ENCODE data around the gene CROCC. TPM values are rescaled to one million over a fixed set of nuclear protein-coding genes. Genes with fewer than 3 reads are reported as not detected.

Gene CROCC
- total and polyA plus RNA-seq, 9 of the 15 experiments (the other 6 are each of a cell fraction or from before 2014, with no cell fraction given) = 0.17 to 15.4 (median 7.6) TPM

- TF ChIP-seq CBFA2T3 (IDR thresholded peaks at IDR 0.05) (no peak), SREBF1 (IDR thresholded peaks at IDR 0.05; ENCODE audit: borderline replicate concordance, low read depth, low read length) (no peak), ZC3H11A (IDR thresholded peaks at IDR 0.05; ENCODE audit: low read depth, low read length) (no peak), ZNF431 (CRISPR knock-in tag; IDR thresholded peaks at IDR 0.05) (no peak), ZNF282 (CRISPR knock-in tag; IDR thresholded peaks at IDR 0.05) (no peak), ZBTB11 (CRISPR knock-in tag; IDR thresholded peaks at IDR 0.05) (no peak), ZBTB43 (CRISPR knock-in tag; IDR thresholded peaks at IDR 0.05) (no peak), PHF21A (IDR thresholded peaks at IDR 0.05; ENCODE audit: borderline replicate concordance, low read depth) (no peak), ZNF764 (CRISPR knock-in tag; IDR thresholded peaks at IDR 0.05; ENCODE audit: low read depth) (no peak), CBX5 (IDR thresholded peaks at IDR 0.05; ENCODE audit: borderline replicate concordance, low read depth) (0 out of 2 replicates have a peak, but pooled peaks have one; percentile 11), MAFF (IDR thresholded peaks at IDR 0.05; ENCODE audit: low read length) (no peak), SAFB (IDR thresholded peaks at IDR 0.05; ENCODE audit: borderline replicate concordance, low read depth, low read length) (0 out of 2 replicates have a peak, but pooled peaks have one; percentile 49), ZNF217 (CRISPR knock-in tag; IDR thresholded peaks at IDR 0.05) (no peak), HNRNPL (IDR thresholded peaks at IDR 0.05; ENCODE audit: low read depth, low read length) (peak; percentile 62; the same call in 1 of the 2 replicates), ZNF143 (CRISPR knock-in tag; IDR thresholded peaks at IDR 0.05) (no peak), CREB3 (tag; conservative IDR thresholded peaks at IDR 0.05; ENCODE audit: low read depth) (no peak)
- TF ChIP-seq, protein P1, sequence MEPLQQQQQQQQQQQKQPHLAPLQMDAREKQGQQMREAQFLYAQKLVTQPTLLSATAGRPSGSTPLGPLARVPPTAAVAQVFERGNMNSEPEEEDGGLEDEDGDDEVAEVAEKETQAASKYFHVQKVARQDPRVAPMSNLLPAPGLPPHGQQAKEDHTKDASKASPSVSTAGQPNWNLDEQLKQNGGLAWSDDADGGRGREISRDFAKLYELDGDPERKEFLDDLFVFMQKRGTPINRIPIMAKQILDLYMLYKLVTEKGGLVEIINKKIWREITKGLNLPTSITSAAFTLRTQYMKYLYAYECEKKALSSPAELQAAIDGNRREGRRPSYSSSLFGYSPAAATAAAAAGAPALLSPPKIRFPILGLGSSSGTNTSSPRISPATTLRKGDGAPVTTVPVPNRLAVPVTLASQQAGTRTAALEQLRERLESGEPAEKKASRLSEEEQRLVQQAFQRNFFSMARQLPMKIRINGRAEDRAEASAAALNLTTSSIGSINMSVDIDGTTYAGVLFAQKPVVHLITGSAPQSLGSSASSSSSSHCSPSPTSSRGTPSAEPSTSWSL (CRISPR knock-in tag; IDR thresholded peaks at IDR 0.05; ENCODE audit: borderline replicate concordance) = no peak
- TF ChIP-seq, protein P2, sequence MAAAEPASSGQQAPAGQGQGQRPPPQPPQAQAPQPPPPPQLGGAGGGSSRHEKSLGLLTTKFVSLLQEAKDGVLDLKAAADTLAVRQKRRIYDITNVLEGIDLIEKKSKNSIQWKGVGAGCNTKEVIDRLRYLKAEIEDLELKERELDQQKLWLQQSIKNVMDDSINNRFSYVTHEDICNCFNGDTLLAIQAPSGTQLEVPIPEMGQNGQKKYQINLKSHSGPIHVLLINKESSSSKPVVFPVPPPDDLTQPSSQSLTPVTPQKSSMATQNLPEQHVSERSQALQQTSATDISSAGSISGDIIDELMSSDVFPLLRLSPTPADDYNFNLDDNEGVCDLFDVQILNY (CRISPR knock-in tag; IDR thresholded peaks at IDR 0.05) = no peak
These were observed 39.0 kb downstream of the CROCC start (continued) for GRCh38 chr1:16960560-16961296.
